Measurements from ENCODE around the gene MYOG.

DNA sequence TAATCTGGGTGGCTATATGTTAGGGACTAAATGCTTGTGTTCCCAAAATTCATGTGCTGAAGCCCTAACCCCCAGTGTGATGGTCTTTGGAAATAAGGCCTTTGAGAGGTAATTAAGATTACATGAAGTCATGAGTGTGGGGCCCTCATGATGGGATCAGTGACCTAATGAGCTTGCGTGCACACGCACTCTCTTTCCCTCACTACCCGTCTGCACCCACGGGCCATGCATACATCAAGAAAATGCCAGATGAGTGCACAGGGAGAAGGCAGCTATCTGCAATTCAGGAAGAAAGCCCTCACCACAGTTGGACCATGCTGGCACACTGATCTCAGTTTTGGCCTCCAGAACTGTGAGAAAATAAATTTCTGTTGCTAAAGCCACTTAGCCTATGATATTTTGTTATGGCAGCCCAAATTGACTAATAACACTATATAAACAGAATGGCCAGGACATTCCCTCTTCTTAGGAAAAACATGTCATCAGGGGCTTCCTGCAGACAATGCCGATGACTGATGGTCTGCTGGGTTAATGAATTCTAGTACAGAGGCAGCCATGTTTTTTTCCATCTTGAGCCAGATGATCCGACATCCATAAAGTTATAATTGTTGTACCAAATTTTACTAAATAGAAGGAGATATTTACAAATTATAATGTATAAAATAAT, 18.1 kb upstream of the MYOG start:
- no peak for TF ChIP-seq POLR2A (IDR thresholded peaks at IDR 0.05)
- TF ChIP-seq, protein P1, sequence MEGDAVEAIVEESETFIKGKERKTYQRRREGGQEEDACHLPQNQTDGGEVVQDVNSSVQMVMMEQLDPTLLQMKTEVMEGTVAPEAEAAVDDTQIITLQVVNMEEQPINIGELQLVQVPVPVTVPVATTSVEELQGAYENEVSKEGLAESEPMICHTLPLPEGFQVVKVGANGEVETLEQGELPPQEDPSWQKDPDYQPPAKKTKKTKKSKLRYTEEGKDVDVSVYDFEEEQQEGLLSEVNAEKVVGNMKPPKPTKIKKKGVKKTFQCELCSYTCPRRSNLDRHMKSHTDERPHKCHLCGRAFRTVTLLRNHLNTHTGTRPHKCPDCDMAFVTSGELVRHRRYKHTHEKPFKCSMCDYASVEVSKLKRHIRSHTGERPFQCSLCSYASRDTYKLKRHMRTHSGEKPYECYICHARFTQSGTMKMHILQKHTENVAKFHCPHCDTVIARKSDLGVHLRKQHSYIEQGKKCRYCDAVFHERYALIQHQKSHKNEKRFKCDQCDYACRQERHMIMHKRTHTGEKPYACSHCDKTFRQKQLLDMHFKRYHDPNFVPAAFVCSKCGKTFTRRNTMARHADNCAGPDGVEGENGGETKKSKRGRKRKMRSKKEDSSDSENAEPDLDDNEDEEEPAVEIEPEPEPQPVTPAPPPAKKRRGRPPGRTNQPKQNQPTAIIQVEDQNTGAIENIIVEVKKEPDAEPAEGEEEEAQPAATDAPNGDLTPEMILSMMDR (IDR thresholded peaks at IDR 0.05) = no peak

Measured in prostate gland (tissue), 2 donors.